Tibial nerve (tissue), 4 donors: ENCODE results near the gene FAM47E.

ENCODE experiments used
- CTCF ChIP-seq, 5 experiments: fragments of 200-600 bp in 3 of 5; fragments of 450-650 bp in 2 of 5; sonication (generic) in 3 of 5; IDR thresholded peaks; one replicate each; pipeline ENCODE4 v1.5.1; 2016 to 2019; ENCODE audit warnings: antibody characterized with exemption in 5 of 5, mild to moderate bottlenecking in 3 of 5, moderate library complexity in 2 of 5
- EP300 ChIP-seq, 2 donors: sonication (generic); formaldehyde crosslinking; IDR thresholded peaks; one replicate each; pipeline ENCODE4 v1.6.1; 2017; ENCODE audit warnings: antibody characterized with exemption in 2 of 2, mild to moderate bottlenecking in 1 of 2
- POLR2A ChIP-seq, 2 donors: fragments of 450-650 bp; IDR thresholded peaks; one replicate each; pipeline ENCODE4 v1.6.1; 2017; ENCODE audit warnings: antibody characterized with exemption in 2 of 2, mild to moderate bottlenecking in 2 of 2, moderate library complexity in 2 of 2

- TF ChIP-seq CTCF (IDR thresholded peaks at IDR 0.05) (no peak), POLR2A (IDR thresholded peaks at IDR 0.05) (no peak), EP300 (IDR thresholded peaks at IDR 0.05) (no peak)
Measured at GRCh38 chr4:76216975-76217814, 34.3 kb upstream of the FAM47E start.
